GOT3 (cell line): ENCODE data around the gene TMEM18.
"Not testable (repeated sequence)": the region's sequence is repeated elsewhere in the genome, so short reads cannot be mapped to it uniquely, and the experiment has no call there.

Source experiments
- DNase-seq: peaks from one replicate; lab custom pipeline; 2025; ENCODE audit warnings: mixed read lengths; lab: John Stamatoyannopoulos, UW

The TMEM18 gene

DNA sequence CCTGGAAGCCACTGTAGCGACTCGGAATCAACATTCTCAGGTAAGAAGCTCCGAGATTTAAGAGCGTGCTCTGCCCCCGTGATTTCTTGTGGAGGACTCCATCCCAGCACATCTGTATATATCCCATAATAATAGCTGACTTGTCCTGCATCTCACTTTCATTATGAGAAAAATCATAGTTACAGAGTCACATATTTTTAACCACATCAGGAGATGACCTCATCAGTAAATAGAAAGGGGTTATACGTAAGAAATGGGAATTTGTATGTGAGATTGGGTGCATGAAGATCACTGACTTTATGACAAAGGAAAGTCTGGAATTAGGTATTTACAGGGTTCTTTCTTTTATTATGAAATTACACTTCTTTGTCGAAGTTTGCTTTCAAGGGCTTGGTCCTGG lies 16.4 kb upstream of the TMEM18 start:
- no peak for DNase-seq

- no peak for DNase-seq
These were observed 15.6 kb upstream of the TMEM18 start for GRCh38 chr2:692767-693166.

DNA sequence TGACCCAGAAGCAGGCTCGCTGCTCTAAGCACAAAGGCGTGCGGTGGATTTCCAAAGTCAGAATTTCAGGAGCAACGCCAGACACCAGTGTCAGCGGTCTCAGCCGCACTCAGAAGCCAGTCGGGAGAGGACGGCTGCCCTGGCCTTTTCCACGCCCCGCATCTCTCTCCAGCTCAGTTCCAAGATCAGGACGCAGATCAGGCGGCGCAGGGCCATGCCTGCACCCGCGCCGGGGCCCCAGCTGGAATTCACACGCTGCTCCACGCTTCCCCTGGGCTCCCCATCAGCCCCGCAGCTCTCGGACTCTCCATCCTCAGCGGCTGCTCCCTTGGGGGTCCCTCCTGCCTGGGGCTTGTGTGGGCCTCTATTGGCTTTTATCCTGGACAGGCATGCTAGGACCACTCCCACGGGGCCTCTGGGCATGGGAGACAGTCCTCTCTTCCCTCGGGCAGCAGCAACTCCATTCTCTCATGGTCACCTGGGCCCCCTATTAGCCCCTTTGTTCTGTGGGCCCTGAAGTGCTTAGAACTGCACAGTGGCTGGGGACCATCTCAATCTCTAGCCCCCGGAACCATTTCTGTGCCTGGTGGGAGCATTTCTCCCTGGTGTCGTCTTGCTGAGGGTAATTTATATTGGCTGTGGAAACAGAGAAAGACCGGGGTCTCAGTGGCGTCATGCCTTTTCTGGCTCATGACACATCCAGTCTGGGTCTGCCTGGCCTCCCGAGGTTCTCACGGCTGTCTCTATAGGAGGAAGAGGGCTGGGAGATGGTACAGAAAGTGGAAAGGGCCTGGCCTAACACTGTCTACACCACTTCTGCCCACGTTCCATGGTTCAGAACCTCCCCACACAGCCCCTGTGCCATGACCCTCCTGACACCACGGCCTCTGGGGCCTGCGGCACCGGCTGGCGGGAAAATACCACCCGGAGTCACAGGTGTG lies 14.9 kb upstream of the TMEM18 start:
- DNase-seq, result no peak

- no peak for DNase-seq
These were observed 13.6 kb upstream of the TMEM18 start for GRCh38 chr2:690799-691198.

DNA sequence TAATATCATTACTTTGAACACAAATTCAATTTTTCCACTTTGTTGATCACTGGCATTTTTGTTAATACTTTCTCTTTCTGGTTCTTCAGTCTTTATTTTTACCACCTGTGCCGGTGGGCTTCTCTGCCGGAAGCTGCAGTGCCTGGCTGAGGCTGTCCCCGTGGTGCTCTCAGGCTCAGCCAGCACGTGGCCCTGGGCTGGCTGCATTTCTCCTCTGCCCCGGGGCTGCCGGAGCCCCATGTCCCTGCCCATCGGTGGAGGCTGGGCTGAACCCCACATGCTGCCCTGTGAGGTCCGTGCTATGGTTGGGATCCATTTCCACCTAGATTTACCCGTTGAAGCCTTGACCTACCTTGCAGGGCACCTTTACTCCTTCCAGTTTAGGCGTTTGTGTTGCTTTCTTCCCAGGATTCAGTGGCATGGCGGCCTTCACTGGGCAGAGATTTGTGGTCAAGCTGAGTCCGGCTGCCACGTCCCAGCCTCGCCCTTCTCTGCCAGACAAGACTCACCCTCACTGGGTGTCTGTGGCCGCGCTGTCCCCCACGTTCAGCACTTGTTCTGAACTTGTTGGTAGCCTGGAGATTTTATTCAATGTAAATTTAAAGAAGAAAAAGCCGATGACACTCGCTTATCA lies 12.8 kb upstream of the TMEM18 start:
- no peak for DNase-seq

- no peak for DNase-seq
These were observed 12.0 kb upstream of the TMEM18 start for GRCh38 chr2:689237-689636.

- DNase-seq, result no peak
These were observed 11.4 kb upstream of the TMEM18 start for GRCh38 chr2:688504-689076.

GRCh38 chr2:685421-685820 lies 8.2 kb upstream of the TMEM18 start:
- no peak for DNase-seq

- not testable (repeated sequence) for DNase-seq
These were observed 7.7 kb upstream of the TMEM18 start for GRCh38 chr2:684913-685312.

DNA sequence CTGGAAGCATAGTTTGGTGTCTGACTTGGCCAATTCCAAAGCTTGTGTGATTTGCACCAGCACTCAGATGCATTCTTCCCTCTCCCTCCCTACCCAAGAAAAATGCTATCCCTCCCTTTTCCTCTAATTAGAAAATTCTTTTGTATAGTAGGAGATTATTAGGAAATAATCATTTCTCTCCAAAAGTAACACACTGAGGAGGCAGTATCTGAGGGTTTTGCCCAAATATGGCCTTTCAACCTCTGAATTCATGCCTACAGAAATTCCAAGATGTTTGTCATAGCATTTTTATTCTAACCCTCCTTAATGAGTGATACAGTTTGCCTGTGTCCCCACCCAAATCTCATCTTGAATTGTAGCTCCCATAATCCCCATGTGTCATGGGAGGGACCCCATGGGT lies 5.0 kb upstream of the TMEM18 start:
- DNase-seq, result no peak

DNA sequence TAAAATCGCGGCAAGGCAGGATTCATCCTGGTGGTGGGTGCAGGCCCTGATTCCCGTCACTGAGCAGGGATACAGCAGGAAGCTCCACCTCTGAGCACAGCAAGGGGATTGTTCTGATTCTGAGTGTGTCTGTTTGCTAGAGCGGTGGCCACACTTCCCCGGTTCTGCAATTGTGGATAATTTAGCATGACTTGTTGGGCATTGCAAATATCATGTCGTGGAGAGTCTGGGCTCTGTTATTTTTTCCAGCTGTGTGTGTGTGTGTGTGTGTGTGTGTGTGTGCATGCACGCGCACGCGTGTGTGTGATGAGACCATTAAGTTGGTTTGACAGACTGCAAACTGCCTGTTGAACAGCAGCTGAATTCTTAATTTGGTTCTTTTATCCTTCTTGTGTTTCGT lies 4.1 kb upstream of the TMEM18 start:
- DNase-seq, result no peak

GRCh38 chr2:680496-680895 lies 3.3 kb upstream of the TMEM18 start:
- no peak for DNase-seq

- DNase-seq, result no peak
These were observed 1.8 kb upstream of the TMEM18 start for GRCh38 chr2:678964-679363.

- DNase-seq, result no peak
These were observed 849 bp upstream of the TMEM18 start for GRCh38 chr2:677959-678550.

GRCh38 chr2:676647-677055 lies 555 bp downstream of the TMEM18 start:
- DNase-seq, result peak; percentile 98

GRCh38 chr2:675982-676646 lies 1.1 kb downstream of the TMEM18 start:
- DNase-seq, result peak; percentile 25

DNA sequence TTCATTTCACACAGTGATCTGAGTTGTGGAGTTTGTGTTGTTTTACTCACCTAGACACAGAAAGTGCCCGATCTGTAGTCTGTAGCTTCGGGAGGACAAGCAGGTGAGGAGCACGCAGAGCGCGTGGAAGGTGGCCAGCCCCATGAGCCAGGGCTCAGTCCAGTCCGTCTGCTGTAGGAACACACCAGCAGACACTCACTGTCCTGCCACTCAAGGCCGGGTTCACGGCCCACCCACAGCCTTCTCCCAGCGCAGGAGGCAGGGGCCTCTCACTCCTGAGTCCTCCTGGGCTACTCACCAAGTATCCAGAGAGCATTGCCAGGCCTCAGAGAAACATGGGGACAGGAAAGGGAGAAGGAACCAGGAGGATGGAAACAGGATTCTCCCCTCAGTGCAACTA lies 1.7 kb downstream of the TMEM18 start:
- DNase-seq, result no peak

DNA sequence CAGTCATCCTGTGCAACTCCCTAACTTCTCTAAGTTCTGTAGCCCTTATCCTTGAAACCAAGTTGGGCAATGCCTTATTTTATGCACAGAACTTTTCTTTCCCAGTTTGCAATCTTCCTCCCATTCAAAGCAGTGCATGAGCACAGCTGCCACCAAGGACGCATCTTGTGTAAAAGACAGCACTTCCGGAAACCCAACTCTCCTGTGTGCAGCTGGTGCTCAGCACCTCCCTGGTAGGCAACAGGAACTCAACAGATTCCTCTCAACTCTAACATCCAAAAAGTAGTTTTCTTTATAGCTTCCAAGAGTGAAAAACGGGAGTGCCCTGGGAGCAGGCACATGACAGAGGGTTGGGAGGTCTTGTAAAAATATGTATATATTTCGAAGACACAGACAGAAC lies 2.2 kb downstream of the TMEM18 start:
- no peak for DNase-seq

DNA sequence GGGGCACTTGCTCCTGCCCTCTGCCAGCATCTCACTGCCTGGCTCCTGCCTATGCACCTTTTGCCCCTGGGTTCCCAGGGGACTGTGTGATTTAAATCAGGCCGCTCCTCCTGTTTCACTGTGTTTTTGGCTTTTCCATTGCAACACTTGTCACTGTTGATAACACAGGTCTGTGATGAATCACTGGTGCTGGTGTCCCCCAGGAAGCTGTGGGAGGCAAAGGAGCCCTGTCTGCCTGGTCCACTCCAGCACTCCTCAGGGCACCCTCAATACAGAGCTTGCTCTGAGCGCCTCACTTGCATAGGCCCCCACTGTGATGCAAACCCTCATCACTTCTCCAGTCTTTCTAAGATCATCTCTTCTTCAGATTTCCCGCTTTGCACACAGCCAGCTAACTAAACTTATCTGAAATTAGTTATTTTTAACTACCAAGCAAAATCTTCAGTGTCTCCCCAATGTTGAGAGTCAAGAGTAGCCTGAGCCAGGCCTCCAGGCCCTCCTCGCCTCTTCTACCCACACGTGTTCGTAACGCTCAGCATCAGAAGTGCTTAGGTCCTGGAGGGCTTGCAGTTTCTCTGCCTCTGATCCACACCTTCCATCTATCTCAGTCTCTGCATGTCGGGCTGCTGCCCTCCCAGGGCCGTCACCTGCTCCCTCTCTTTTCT lies 2.8 kb downstream of the TMEM18 start:
- DNase-seq, result no peak

- no peak for DNase-seq
These were observed 3.4 kb downstream of the TMEM18 start for GRCh38 chr2:673615-674320.

DNA sequence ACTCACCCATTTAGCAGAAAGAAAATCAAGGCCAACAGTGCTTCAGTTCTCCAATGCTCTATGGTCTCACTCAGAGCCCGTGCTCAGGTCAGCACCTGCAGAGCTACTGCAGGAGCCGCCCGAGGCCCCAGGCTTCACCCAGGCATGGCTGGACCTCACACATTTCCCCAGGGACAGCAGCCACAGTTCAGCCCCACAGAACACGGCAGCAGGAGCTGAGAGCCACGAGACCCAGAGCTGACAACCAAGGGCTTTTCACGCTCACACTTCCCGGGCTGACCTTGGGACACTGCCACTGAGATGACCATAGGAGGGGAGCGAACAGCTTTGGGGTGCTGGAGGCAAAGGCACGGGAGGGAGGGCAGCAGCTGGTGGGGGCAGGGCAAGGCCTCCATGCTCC lies 4.2 kb downstream of the TMEM18 start:
- DNase-seq, result no peak
